H1 (cell line): Measurements from ENCODE around the gene CAD. TPM values are rescaled to one million over a fixed set of nuclear protein-coding genes. Genes with fewer than 3 reads are reported as not detected.

ENCODE experiments used
- CTCF ChIA-PET: fragments of 300-600 bp; sonication (Branson Sonifier 250); formaldehyde crosslinking; loops from one replicate; lab custom pipeline; 2021; ENCODE audit not compliant: partially characterized antibody; lab: Charles Lee
- POLR2A ChIA-PET: fragments of 300-600 bp; sonication (Branson Sonifier 250); formaldehyde crosslinking; loops from one replicate; lab custom pipeline; 2021; ENCODE audit warnings: inconsistent platforms; ENCODE audit not compliant: partially characterized antibody; lab: Charles Lee
- DNase-seq, 2 experiments: peaks; one replicate each; pipeline versions ENCODE4 v3.0.0 to v3.0.0-alpha.2; 2010 to 2022; ENCODE audit warnings: low spot score in 2 of 2, low read depth in 1 of 2, mixed read lengths in 1 of 2
- FAIRE-seq: peaks from 2 replicates; lab custom pipeline; 2011; peaks lifted over from hg19 to GRCh38; lab: Jason Lieb, UNC
- H2AFZ ChIP-seq: 2 replicates; pipeline ENCODE4 v1.8.1; 2012; ENCODE audit warnings: low read length, inconsistent platforms
- H2AK5ac ChIP-seq: 2 replicates; pipeline ENCODE4 v1.6.1; 2013; ENCODE audit warnings: low read depth, low read length
- H2BK120ac ChIP-seq: replicated peaks from 2 replicates; pipeline ENCODE3; 2013; ENCODE audit warnings: low read depth, low read length, inconsistent platforms
- H2BK12ac ChIP-seq: 2 replicates; pipeline ENCODE4 v1.6.1; 2013; ENCODE audit warnings: low read depth, low read length
- H2BK15ac ChIP-seq: 2 replicates; pipeline ENCODE4 v1.6.1; 2013; ENCODE audit warnings: low read length
- H2BK20ac ChIP-seq: 2 replicates; pipeline ENCODE4 v1.6.1; 2013; ENCODE audit warnings: low read length
- H2BK5ac ChIP-seq: 2 replicates; pipeline ENCODE4 v1.6.1; 2013; ENCODE audit warnings: low read depth, low read length
- H3K14ac ChIP-seq: 2 replicates; pipeline ENCODE4 v1.6.1; 2013; ENCODE audit warnings: inconsistent platforms; ENCODE audit not compliant: insufficient read length
- H3K18ac ChIP-seq: 2 replicates; pipeline ENCODE4 v1.6.1; 2013; ENCODE audit warnings: low read length; ENCODE audit errors: extremely low read depth
- H3K23ac ChIP-seq: 2 replicates; pipeline ENCODE4 v1.6.1; 2013; ENCODE audit warnings: inconsistent platforms; ENCODE audit not compliant: insufficient read length
- H3K23me2 ChIP-seq: 2 replicates; pipeline ENCODE4 v1.6.1; 2013; ENCODE audit warnings: low read depth, low read length
- H3K27ac ChIP-seq: 2 replicates; pipeline ENCODE4 v1.6.1; 2011; ENCODE audit warnings: low read depth, low read length, inconsistent platforms
- H3K27me3 ChIP-seq, 4 experiments: replicated peaks in 1 of 4; 1 replicate in 1 of 4; 2 replicates in 3 of 4; pipeline versions ENCODE4 v1.6.1 to v1.8.1; 2011 to 2013; ENCODE audit warnings: low read length in 3 of 4, mild to moderate bottlenecking in 3 of 4, inconsistent platforms in 2 of 4, mixed read lengths in 2 of 4, moderate library complexity in 1 of 4; ENCODE audit not compliant: control insufficient read depth in 3 of 4, insufficient read depth in 3 of 4; ENCODE audit errors: extremely low read depth in 1 of 4
- H3K36me3 ChIP-seq, 4 experiments: 2 replicates each; pipeline versions ENCODE4 v1.6.1 to v1.8.1; 2011 to 2013; ENCODE audit warnings: mild to moderate bottlenecking in 4 of 4, low read length in 3 of 4, moderate library complexity in 2 of 4, control low read depth in 1 of 4, inconsistent platforms in 1 of 4; ENCODE audit not compliant: insufficient read depth in 4 of 4, control insufficient read depth in 2 of 4
- H3K4ac ChIP-seq: replicated peaks from 2 replicates; pipeline ENCODE3; 2013; ENCODE audit warnings: low read length, low read depth, mixed read lengths, inconsistent platforms; ENCODE audit not compliant: insufficient read length
- H3K4me1 ChIP-seq, 4 experiments: replicated peaks in 1 of 4; 1 replicate in 1 of 4; 2 replicates in 3 of 4; pipeline versions ENCODE4 v1.6.1 to v1.8.1; 2011 to 2013; ENCODE audit warnings: low read length in 3 of 4, inconsistent platforms in 2 of 4, mixed read lengths in 1 of 4; ENCODE audit not compliant: insufficient read depth in 4 of 4, control insufficient read depth in 3 of 4
- H3K4me2 ChIP-seq, 2 experiments: 2 replicates each; pipeline versions ENCODE4 v1.6.1 to v1.8.1; 2011 to 2013; ENCODE audit warnings: low read depth in 2 of 2, low read length in 2 of 2, control low read depth in 1 of 2, inconsistent platforms in 1 of 2, mild to moderate bottlenecking in 1 of 2; ENCODE audit not compliant: insufficient read depth in 1 of 2
- H3K4me3 ChIP-seq, 4 experiments: fragments of 200-600, 300-600 bp in 1 of 4; sonication (generic), shearing (Covaris generic), sonication (Bioruptor Twin) in 1 of 4; 2 replicates each; pipeline versions ENCODE4 v1.5.1 to v1.8.1; 2011 to 2016; ENCODE audit warnings: low read length in 4 of 4, low read depth in 3 of 4, control low read depth in 2 of 4, inconsistent platforms in 2 of 4, mild to moderate bottlenecking in 2 of 4, mixed read lengths in 1 of 4, moderate library complexity in 1 of 4; ENCODE audit not compliant: insufficient read depth in 2 of 4; ENCODE audit errors: extremely low read depth in 1 of 4
- H3K56ac ChIP-seq: replicated peaks from 2 replicates; pipeline ENCODE3; 2013; ENCODE audit warnings: low read depth, mild to moderate bottlenecking, mixed read lengths, low read length, inconsistent platforms; ENCODE audit not compliant: insufficient read length
- H3K79me1 ChIP-seq: 2 replicates; pipeline ENCODE4 v1.6.1; 2013; ENCODE audit warnings: low read depth, low read length, control low read depth
- H3K79me2 ChIP-seq, 2 experiments: 2 replicates each; pipeline versions ENCODE4 v1.6.1 to v1.8.1; 2012 to 2013; ENCODE audit warnings: low read length in 2 of 2, mild to moderate bottlenecking in 2 of 2, inconsistent platforms in 1 of 2; ENCODE audit not compliant: insufficient read depth in 2 of 2, control insufficient read depth in 1 of 2
- H3K9ac ChIP-seq, 4 experiments: replicated peaks in 1 of 4; 1 replicate in 1 of 4; 2 replicates in 3 of 4; pipeline versions ENCODE4 v1.6.1 to v1.8.1; 2011 to 2013; ENCODE audit warnings: low read depth in 3 of 4, low read length in 3 of 4, control low read depth in 2 of 4, mild to moderate bottlenecking in 2 of 4, moderate library complexity in 2 of 4, inconsistent platforms in 1 of 4; ENCODE audit errors: extremely low read depth in 1 of 4
- H3K9me3 ChIP-seq, 2 experiments: 2 replicates each; pipeline versions ENCODE4 v1.6.1 to v1.8.1; 2012 to 2013; ENCODE audit warnings: mild to moderate bottlenecking in 2 of 2, moderate library complexity in 2 of 2, control low read depth in 1 of 2, inconsistent platforms in 1 of 2, low read depth in 1 of 2, low read length in 1 of 2, mixed read lengths in 1 of 2; ENCODE audit not compliant: insufficient read depth in 2 of 2
- H4K20me1 ChIP-seq, 2 experiments: replicated peaks in 1 of 2; 2 replicates each; pipeline versions ENCODE3 to v1.8.1; 2011 to 2013; ENCODE audit warnings: inconsistent platforms in 2 of 2, low read length in 2 of 2, mild to moderate bottlenecking in 1 of 2; ENCODE audit not compliant: insufficient read depth in 2 of 2, control insufficient read depth in 1 of 2
- H4K5ac ChIP-seq: 2 replicates; pipeline ENCODE4 v1.6.1; 2013; ENCODE audit warnings: low read length, low read depth, mixed read lengths, inconsistent platforms; ENCODE audit not compliant: insufficient read length
- H4K8ac ChIP-seq: 2 replicates; pipeline ENCODE4 v1.8.0; 2013; ENCODE audit warnings: mild to moderate bottlenecking, moderate library complexity, low read length, inconsistent platforms; ENCODE audit not compliant: insufficient read depth; ENCODE audit errors: extremely low read depth
- H4K91ac ChIP-seq: replicated peaks from 2 replicates; pipeline ENCODE3; 2013; ENCODE audit warnings: low read length, mixed read lengths, inconsistent platforms; ENCODE audit not compliant: insufficient read length
- ATF3 ChIP-seq: IDR thresholded peaks from 2 replicates; pipeline ENCODE4 v1.6.1; 2011; ENCODE audit warnings: low read depth, mild to moderate bottlenecking, low read length; ENCODE audit not compliant: insufficient read depth
- BCL11A ChIP-seq, 2 experiments: IDR thresholded peaks; one replicate each; pipeline ENCODE4 v1.6.1; 2011; ENCODE audit warnings: low read depth in 2 of 2, low read length in 2 of 2, mild to moderate bottlenecking in 2 of 2
- NRF1 ChIP-seq: IDR thresholded peaks from 2 replicates; pipeline ENCODE4 v1.6.1; 2011; ENCODE audit warnings: mild to moderate bottlenecking, low read depth, low read length, improper control_type of control experiment
- PHF8 ChIP-seq: fragments of 200-600 bp; sonication (generic); conservative IDR thresholded peaks from 2 replicates; pipeline ENCODE4 v1.7.1; 2012; ENCODE audit warnings: low read depth, mild to moderate bottlenecking, inconsistent platforms, low read length, moderate library complexity
- RAD21 ChIP-seq, 2 experiments: IDR thresholded peaks in 1 of 2; conservative IDR thresholded peaks in 1 of 2; 2 replicates each; pipeline ENCODE4 v1.6.1; 2011; ENCODE audit warnings: low read depth in 2 of 2, low read length in 2 of 2, improper control_type of control experiment in 1 of 2, inconsistent platforms in 1 of 2, mild to moderate bottlenecking in 1 of 2, moderate library complexity in 1 of 2
- SAP30 ChIP-seq: fragments of 300-600 bp; sonication (generic); IDR thresholded peaks from 2 replicates; pipeline ENCODE4 v1.7.1; 2012; ENCODE audit warnings: low read length, moderate library complexity, mild to moderate bottlenecking, inconsistent platforms; ENCODE audit not compliant: insufficient read depth, insufficient replicate concordance
- SIRT6 ChIP-seq: IDR thresholded peaks from one replicate; pipeline ENCODE4 v1.7.1; 2012; ENCODE audit warnings: low read length, inconsistent platforms
- SIX5 ChIP-seq: IDR thresholded peaks from 2 replicates; pipeline ENCODE4 v1.6.1; 2011; ENCODE audit warnings: mild to moderate bottlenecking, low read depth, low read length
- SP4 ChIP-seq: IDR thresholded peaks from 2 replicates; pipeline ENCODE4 v1.6.1; 2012; ENCODE audit warnings: low read length, inconsistent platforms
- USF2 ChIP-seq: IDR thresholded peaks from 2 replicates; pipeline ENCODE4 v1.6.1; 2011; ENCODE audit warnings: low read length, improper control_type of control experiment
- WGBS, 2 experiments: shearing (Covaris generic) in 1 of 2; methylation state at CpG; one replicate each; pipeline versions ENCODE4 v1.1.6 to v1.1.7; 2013 to 2015; ENCODE audit warnings: low lambda C conversion rate in 2 of 2, mixed read lengths in 2 of 2, inconsistent platforms in 1 of 2, low coverage in 1 of 2, missing lambda C conversion rate in 1 of 2; ENCODE audit not compliant: insufficient replicate concordance in 2 of 2, insufficient coverage in 1 of 2, insufficient read length in 1 of 2; ENCODE audit errors: extremely low coverage in 1 of 2, missing lambda C conversion rate in 1 of 2; 5-methylcytosine and 5-hydroxymethylcytosine counted together
- polyA plus RNA-seq, 7 experiments: library from polyadenylated mRNA; depleted of rRNA in 3 of 7; stranded (reverse) in 5 of 7; unstranded in 2 of 7; fragments of >200 nt in 5 of 7; fragments of 200-250 nt in 2 of 7; gene quantifications; 1 replicate in 5 of 7; 2 replicates in 1 of 7; 4 replicates in 1 of 7; pipeline versions ENCODE4 v1.2.1 to v1.2.3, GENCODE V29; 2011 to 2013; ENCODE audit warnings: missing spikeins in 2 of 7, mixed read lengths in 2 of 7
- total RNA-seq: library from RNA; stranded (reverse); fragmentation: NEBNext Ultra II Directional; extraction: Animal tissue kit (Norgen Biotek cat#: 25700); gene quantifications from 2 replicates; pipeline ENCODE4 v1.2.1, GENCODE V29; 2021

Gene CAD
- total and polyA plus RNA-seq, 2 of the 8 experiments (the other 6 are each of a cell fraction or from before 2014, with no cell fraction given), result 130 to 146 TPM

- Histone ChIP-seq H3K36me3 (peaks cover 0 to 5% (median 3%) of the 10 kb centered on the region in 4 experiments; a peak in 4 of 8 replicates), H2BK15ac (no peak overlapping the region)
- TF ChIP-seq SAP30 (no peak), BCL11A (IDR thresholded peaks at IDR 0.05; ENCODE audit: low read depth in 2 of 2, low read length in 2 of 2) (no peak), ATF3 (no peak), NRF1 (no peak), SP4 (no peak), USF2 (no peak), SIRT6 (no peak), RAD21 (IDR thresholded peaks at IDR 0.05 in 1 of 2, conservative IDR thresholded peaks at IDR 0.05 in 1 of 2; ENCODE audit: low read depth in 2 of 2, low read length in 2 of 2) (no peak), PHF8 (no peak), SIX5 (no peak)
Measured at GRCh38 chr2:27194538-27195354, 22.4 kb upstream of the CAD start.

More at GRCh38 chr2:27194538-27195354, 22.4 kb upstream of the CAD start:
- 87% methylated on average over 17 of the region's 17 CpGs; no CpG with 5 or more reads in 1 of the 2 experiments for WGBS, 2 experiments
- no peak overlapping the region for H4K5ac ChIP-seq
- no peaks in the 10 kb centered on the region for H3K27me3 ChIP-seq
- H3K4ac ChIP-seq, result no peak overlapping the region
- no peak overlapping the region for H3K23ac ChIP-seq
- H2BK5ac ChIP-seq, result no peak overlapping the region
- no peak overlapping the region for H2AK5ac ChIP-seq
- H4K8ac ChIP-seq, result no peak overlapping the region
- no peak overlapping the region for H3K4me3 ChIP-seq
- H4K91ac ChIP-seq, result no peak overlapping the region
- H3K14ac ChIP-seq, result no peak overlapping the region
- H3K4me2 ChIP-seq, result no peak overlapping the region
- H3K23me2 ChIP-seq, result no peaks in the 10 kb centered on the region
- H2BK120ac ChIP-seq, result no peak overlapping the region
- H3K18ac ChIP-seq, result no peak overlapping the region
- FAIRE-seq (no peak), DNase-seq (no peak)
- no peaks in the 10 kb centered on the region for H4K20me1 ChIP-seq
- H3K9ac ChIP-seq, result no peak overlapping the region
- no peak overlapping the region for H2BK12ac ChIP-seq
- no peaks in the 10 kb centered on the region for H3K79me1 ChIP-seq
- no peak overlapping the region for H2BK20ac ChIP-seq
- H3K4me1 ChIP-seq, result no peaks in the 10 kb centered on the region
- no peak overlapping the region for H3K27ac ChIP-seq
- CTCF ChIA-PET, result interaction anchor here (0.8 to 6.9 kb wide), 6 partner anchors 10 to 112 kb away, joined by 3 to 97 read pairs (median 4); partner anchors contain the start of gene PREB
- POLR2A ChIA-PET, result interaction anchor here (0.9 to 1.4 kb wide), 6 partner anchors 9 to 105 kb away, joined by 3 to 7 read pairs (median 4); no protein-coding TSS in a partner anchor
- no peaks in the 10 kb centered on the region for H3K79me2 ChIP-seq
- no peak overlapping the region for H3K56ac ChIP-seq
- no peak overlapping the region for H2AFZ ChIP-seq
- H3K9me3 ChIP-seq, result no peaks in the 10 kb centered on the region
